ENCODE measurements around the gene SLC22A31.

SLC22A31 gene

GRCh38 chr16:89171216-89172170, 28.8 kb downstream of the SLC22A31 start, which contains the start of gene CDH15:
CDH15 (plus strand) TSS chr16:89171748; CDS start chr16:89171832, 84 bp downstream.
- no peak for TF ChIP-seq CTCF (conservative IDR thresholded peaks at IDR 0.05; ENCODE audit: low read depth, low read length)
- peak within 1 kb of the TSS; percentile 20 for H3K4me3 ChIP-seq (ENCODE audit: low read depth, low read length)

GRCh38 chr16:89170346-89171215, 29.8 kb downstream of the SLC22A31 start:
- peak overlapping the region; percentile 20 for H3K4me3 ChIP-seq (ENCODE audit: low read depth, low read length)
- TF ChIP-seq CTCF (conservative IDR thresholded peaks at IDR 0.05; ENCODE audit: low read depth, low read length), result no peak
- DNase-seq (ENCODE audit: low read depth), result no peak

More at GRCh38 chr16:89171216-89172170, 28.8 kb downstream of the SLC22A31 start, which contains the start of gene CDH15:
- peak; percentile 90 for DNase-seq (ENCODE audit: low read depth)

GRCh38 chr16:89169778-89170177, 30.6 kb downstream of the SLC22A31 start:
- DNase-seq (ENCODE audit: low read depth), result no peak
- H3K4me3 ChIP-seq (ENCODE audit: low read depth, low read length), result no peak overlapping the region
- no peak for TF ChIP-seq CTCF (conservative IDR thresholded peaks at IDR 0.05; ENCODE audit: low read depth, low read length)

GRCh38 chr16:89168381-89169189, 31.8 kb downstream of the SLC22A31 start:
- peak; percentile 34 for DNase-seq (ENCODE audit: low read depth)
- no peak overlapping the region for H3K4me3 ChIP-seq (ENCODE audit: low read depth, low read length)
- TF ChIP-seq CTCF (conservative IDR thresholded peaks at IDR 0.05; ENCODE audit: low read depth, low read length), result peak; percentile 42

- DNase-seq (ENCODE audit: low read depth), result peak; percentile 67
- H3K4me3 ChIP-seq (ENCODE audit: low read depth, low read length), result no peak overlapping the region
- TF ChIP-seq CTCF (conservative IDR thresholded peaks at IDR 0.05; ENCODE audit: low read depth, low read length), result peak; percentile 82
These were observed 32.9 kb downstream of the SLC22A31 start for GRCh38 chr16:89167425-89167941.
